Measurements from ENCODE around the gene SEMA5B.

SEMA5B gene

GRCh38 chr3:122962149-122962548 lies 65.4 kb downstream of the SEMA5B start:
- no peaks in the 10 kb centered on the region for H3K36me3 ChIP-seq
- H3K27ac ChIP-seq: no peak overlapping the region
- no peak overlapping the region for H3K4me3 ChIP-seq (ENCODE audit: low read depth in 1 of 2, low read length in 1 of 2)
- H3K9me3 ChIP-seq: no peaks in the 10 kb centered on the region
- TF ChIP-seq CTCF (IDR thresholded peaks at IDR 0.05): no peak
- peaks cover 11% of the 10 kb centered on the region for H3K27me3 ChIP-seq
- H3K4me1 ChIP-seq (ENCODE audit: control insufficient read depth in 1 of 2, insufficient read depth in 1 of 2, low read depth in 1 of 2, low read length in 1 of 2): no peaks in the 10 kb centered on the region

DNA sequence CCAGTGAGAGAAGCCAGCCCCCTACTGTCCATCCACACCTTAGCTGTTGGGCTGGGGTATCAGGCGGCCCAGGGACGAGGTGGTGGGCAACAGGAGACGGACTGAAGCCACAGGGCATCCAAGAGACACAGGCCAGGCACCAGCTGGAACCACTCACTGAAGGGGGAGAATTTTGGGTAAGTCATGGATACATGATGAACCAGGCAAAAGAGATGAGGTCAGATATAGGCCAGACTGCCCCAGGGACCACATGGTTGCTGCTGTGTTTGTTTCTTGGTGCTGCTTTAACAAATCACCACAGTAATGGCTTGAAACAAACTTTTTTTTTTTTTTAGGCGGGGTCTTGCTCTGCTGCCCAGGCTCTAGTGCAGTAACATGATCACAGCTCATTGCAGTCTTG lies 66.4 kb downstream of the SEMA5B start:
- Histone ChIP-seq H3K27me3 (peaks cover 11% of the 10 kb centered on the region), H3K4me3 (ENCODE audit: low read depth in 1 of 2, low read length in 1 of 2) (no peak overlapping the region), H3K27ac (no peak overlapping the region), H3K4me1 (ENCODE audit: control insufficient read depth in 1 of 2, insufficient read depth in 1 of 2, low read depth in 1 of 2, low read length in 1 of 2) (no peaks in the 10 kb centered on the region), H3K36me3 (no peaks in the 10 kb centered on the region), H3K9me3 (no peaks in the 10 kb centered on the region)
- no peak for TF ChIP-seq CTCF (IDR thresholded peaks at IDR 0.05)

GRCh38 chr3:122960652-122961051 lies 66.9 kb downstream of the SEMA5B start:
- no peak for TF ChIP-seq CTCF (IDR thresholded peaks at IDR 0.05)
- Histone ChIP-seq H3K4me3 (ENCODE audit: low read depth in 1 of 2, low read length in 1 of 2) (no peak overlapping the region), H3K4me1 (ENCODE audit: control insufficient read depth in 1 of 2, insufficient read depth in 1 of 2, low read depth in 1 of 2, low read length in 1 of 2) (no peaks in the 10 kb centered on the region), H3K36me3 (no peaks in the 10 kb centered on the region), H3K27ac (no peak overlapping the region), H3K27me3 (peaks cover 11% of the 10 kb centered on the region), H3K9me3 (no peaks in the 10 kb centered on the region)

- Histone ChIP-seq H3K36me3 (no peaks in the 10 kb centered on the region), H3K9me3 (no peaks in the 10 kb centered on the region), H3K4me3 (ENCODE audit: low read depth in 1 of 2, low read length in 1 of 2) (no peak overlapping the region), H3K4me1 (ENCODE audit: control insufficient read depth in 1 of 2, insufficient read depth in 1 of 2, low read depth in 1 of 2, low read length in 1 of 2) (no peaks in the 10 kb centered on the region), H3K27ac (no peak overlapping the region), H3K27me3 (peaks cover 3% of the 10 kb centered on the region)
- TF ChIP-seq CTCF (IDR thresholded peaks at IDR 0.05): no peak
Observed at GRCh38 chr3:122959339-122959738, 68.2 kb downstream of the SEMA5B start.

DNA sequence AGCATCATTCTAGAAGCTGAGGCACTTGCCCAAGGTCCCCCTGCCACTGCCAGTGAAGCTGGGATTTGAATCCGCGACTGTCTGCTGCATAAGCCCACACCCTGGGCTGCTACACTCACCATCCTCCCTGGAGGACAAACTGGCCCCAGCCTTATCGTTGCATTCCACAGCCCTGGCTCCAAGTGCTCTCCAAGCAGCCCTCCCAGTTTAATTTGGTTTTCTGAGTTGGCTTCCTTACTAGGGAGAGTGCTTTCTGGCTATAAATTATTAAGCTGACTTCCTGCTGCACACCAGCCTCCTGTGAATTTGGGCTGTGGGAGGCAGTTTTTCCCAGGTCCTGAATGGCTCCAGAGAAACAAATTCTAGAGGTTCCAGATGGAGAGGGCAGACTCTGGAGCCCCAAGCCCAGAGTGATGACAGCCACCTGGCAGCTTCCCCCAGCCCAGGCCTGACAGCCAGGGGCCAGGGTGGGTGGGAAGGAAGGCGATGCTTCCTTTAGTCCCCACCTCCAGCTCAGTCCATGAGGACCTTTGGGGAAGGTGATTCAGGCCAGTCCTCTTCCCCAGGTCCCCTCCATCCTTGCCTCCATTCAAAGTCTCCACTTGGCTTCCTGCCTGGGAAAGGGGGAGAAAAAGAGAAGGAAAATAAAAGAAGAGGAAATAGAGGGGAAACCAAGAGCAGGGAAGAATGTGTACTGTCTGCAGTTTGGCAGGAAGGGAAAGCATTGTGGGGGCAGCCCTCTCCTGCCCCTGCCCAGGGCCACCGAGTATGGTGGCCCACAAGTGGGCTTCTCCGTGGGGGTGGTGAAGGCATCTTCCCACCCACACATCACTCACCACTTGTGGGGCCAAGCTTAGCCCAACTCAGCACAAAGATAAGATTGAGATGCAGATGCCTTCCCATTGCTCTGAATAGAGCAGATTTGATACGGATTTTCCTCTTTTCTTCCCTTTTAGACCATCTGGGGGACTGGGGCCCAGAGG lies 69.6 kb downstream of the SEMA5B start:
- H3K27ac ChIP-seq: no peak overlapping the region
- H3K4me3 ChIP-seq (ENCODE audit: low read depth in 1 of 2, low read length in 1 of 2): no peak overlapping the region
- no peaks in the 10 kb centered on the region for H3K4me1 ChIP-seq (ENCODE audit: control insufficient read depth in 1 of 2, insufficient read depth in 1 of 2, low read depth in 1 of 2, low read length in 1 of 2)
- TF ChIP-seq CTCF (IDR thresholded peaks at IDR 0.05): no peak
- H3K27me3 ChIP-seq: peaks cover 3% of the 10 kb centered on the region
- no peaks in the 10 kb centered on the region for H3K36me3 ChIP-seq
- H3K9me3 ChIP-seq: no peaks in the 10 kb centered on the region

All from neutrophil (primary cell).